ENCODE measurements around the gene MARK3.

The MARK3 gene

DNA sequence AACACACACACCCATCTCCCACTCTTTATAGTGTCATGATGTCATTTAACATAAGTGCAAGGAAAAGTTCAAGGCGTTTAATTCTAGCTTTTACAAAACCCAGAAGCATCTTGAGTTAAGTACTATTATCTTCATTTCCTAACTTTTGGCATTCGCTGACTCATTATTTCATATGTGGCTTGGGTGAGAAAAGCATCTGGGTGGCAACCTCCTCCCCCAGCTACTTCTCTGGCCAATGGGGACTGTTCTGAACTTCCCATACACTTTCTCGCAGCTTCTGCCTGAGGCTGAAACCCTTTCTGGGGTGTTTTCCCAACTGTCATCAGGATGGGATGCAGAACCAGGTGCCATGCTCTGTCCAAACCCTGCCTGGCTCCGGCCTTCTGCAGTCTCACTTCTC is 2.8 kb upstream of the MARK3 start:
- TF ChIP-seq ZFX (IDR thresholded peaks at IDR 0.05), result no peak
- TF ChIP-seq, protein P1, sequence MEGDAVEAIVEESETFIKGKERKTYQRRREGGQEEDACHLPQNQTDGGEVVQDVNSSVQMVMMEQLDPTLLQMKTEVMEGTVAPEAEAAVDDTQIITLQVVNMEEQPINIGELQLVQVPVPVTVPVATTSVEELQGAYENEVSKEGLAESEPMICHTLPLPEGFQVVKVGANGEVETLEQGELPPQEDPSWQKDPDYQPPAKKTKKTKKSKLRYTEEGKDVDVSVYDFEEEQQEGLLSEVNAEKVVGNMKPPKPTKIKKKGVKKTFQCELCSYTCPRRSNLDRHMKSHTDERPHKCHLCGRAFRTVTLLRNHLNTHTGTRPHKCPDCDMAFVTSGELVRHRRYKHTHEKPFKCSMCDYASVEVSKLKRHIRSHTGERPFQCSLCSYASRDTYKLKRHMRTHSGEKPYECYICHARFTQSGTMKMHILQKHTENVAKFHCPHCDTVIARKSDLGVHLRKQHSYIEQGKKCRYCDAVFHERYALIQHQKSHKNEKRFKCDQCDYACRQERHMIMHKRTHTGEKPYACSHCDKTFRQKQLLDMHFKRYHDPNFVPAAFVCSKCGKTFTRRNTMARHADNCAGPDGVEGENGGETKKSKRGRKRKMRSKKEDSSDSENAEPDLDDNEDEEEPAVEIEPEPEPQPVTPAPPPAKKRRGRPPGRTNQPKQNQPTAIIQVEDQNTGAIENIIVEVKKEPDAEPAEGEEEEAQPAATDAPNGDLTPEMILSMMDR (conservative IDR thresholded peaks at IDR 0.05), result no peak
- H3K27ac ChIP-seq, result no peak overlapping the region

DNA sequence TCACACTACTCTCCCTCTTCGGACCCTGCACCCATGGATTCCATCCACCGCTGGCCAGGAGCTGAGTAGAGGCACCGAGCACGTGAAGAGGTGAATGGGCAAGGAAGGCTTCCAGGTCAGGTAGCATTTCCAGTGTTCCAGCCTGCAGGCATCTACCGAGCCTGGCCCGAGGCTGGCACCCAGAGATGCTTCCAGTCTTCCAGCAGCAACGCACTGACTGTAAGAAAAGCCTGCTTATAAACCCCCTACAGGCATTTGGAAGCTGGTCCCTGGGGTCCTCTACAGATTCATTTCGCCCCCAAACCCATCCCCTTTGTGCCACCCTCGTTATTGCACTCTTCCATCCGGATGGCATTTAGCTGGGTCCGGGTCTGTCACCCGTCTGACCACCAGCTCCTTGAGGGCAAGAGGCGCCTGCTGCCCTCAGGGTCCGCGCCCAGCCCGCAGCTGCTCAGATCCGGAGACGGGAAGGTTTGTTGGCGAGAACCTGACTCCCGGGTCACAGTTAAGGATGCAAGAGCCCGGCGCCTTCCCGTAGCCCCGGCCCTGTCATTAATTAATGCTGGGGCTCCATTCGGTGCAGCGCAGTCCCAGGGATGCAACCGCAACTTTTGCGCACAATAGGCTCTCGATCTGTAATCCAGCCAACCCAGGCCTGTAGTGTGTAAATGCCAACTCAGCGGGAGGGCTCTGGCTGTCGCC is 614 bp upstream of the MARK3 start:
- peak overlapping the region; percentile 94 for H3K27ac ChIP-seq
- TF ChIP-seq, protein P1 (conservative IDR thresholded peaks at IDR 0.05), result no peak
- TF ChIP-seq ZFX (IDR thresholded peaks at IDR 0.05), result no peak

DNA sequence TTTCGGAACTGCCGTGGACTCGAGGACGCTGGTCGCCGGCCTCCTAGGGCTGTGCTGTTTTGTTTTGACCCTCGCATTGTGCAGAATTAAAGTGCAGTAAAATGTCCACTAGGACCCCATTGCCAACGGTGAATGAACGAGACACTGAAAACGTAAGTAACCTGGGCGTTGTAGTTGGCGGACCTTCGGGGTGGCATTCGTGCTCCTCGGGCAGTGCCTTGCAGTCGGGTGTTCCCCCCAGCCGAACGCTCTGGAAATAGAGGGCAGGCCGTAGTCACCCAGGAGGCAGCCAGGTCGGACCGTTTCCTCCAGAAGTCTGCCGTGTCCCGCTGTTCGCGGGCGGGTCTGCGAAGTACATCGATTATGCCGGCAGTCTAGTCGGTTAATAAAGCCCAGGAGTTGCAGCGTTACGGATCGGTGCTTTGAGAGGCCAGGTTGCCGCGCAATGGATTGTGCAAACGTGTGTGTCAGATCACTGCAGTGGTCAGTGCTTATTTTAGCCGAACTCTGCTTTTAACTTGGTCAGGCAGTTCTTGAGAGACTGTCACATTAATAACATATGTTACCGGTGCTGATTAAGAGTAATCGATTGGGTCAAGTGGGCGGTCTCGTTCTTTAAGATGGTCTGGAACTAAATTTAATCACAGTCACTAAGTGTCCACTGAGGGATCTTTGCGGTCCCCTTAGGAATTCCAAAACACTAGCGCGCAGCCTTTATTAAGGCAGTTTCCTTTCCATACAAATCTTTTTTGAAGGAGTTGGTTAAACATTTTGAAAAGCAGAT is 906 bp downstream of the MARK3 start:
- TF ChIP-seq, protein P1 (conservative IDR thresholded peaks at IDR 0.05), result no peak
- TF ChIP-seq ZFX (IDR thresholded peaks at IDR 0.05), result peak; percentile 52; the same call in 1 of the 2 replicates
- H3K27ac ChIP-seq, result peak overlapping the region; percentile 94

DNA sequence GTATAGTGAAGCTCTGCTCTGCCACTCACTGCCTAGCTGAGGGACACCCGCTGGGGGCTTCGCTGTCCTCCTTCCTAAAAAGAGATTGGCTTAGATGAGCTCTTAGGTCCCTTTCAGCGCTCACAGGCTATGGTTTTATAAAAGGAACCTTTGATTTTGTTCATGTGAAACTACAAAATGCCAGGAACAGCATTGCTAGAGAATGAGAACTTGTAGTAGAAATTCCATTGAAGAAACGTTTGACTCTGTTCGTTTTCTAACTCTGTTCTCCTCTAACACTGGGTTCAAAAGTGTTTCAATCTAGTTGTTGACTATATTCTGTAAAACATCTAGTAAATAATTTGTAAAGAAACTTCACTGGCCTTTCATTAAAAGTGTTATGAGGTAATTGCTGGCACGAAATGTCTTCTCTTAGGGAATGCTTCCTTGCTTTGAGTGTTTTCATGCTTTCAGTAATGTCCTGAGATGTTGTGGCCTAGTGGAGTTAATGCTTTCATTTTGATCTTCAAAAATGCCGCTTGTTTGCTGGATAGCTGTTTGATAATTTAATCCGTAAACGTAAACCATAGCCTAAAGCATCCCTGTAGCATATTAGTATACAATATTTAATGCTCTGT is 1.6 kb downstream of the MARK3 start:
- TF ChIP-seq ZFX (IDR thresholded peaks at IDR 0.05), result no peak
- TF ChIP-seq, protein P1 (conservative IDR thresholded peaks at IDR 0.05), result no peak
- peak overlapping the region; percentile 94; the same call in 1 of the 2 replicates for H3K27ac ChIP-seq

DNA sequence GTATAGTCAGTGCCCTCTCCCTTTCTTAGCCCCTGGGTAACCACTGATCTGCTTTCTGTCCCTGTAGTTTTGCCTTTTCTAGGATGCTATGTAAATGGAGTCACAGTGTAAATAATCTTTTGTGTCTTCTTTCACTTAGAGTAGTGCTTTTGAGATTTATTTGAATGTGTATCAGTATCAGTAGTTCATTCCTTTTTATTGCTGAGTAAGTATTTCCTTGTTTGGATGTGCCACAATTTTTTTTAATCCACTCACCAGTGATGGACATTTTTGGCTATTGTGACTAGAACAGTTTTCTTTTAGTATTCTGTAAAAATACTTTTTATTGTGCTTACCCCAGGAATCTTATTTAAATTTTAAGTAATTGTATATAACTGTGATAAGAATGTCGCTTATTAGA is 3.4 kb downstream of the MARK3 start:
- TF ChIP-seq ZFX (IDR thresholded peaks at IDR 0.05), result no peak
- TF ChIP-seq, protein P1 (conservative IDR thresholded peaks at IDR 0.05), result no peak
- no peak overlapping the region for H3K27ac ChIP-seq

DNA sequence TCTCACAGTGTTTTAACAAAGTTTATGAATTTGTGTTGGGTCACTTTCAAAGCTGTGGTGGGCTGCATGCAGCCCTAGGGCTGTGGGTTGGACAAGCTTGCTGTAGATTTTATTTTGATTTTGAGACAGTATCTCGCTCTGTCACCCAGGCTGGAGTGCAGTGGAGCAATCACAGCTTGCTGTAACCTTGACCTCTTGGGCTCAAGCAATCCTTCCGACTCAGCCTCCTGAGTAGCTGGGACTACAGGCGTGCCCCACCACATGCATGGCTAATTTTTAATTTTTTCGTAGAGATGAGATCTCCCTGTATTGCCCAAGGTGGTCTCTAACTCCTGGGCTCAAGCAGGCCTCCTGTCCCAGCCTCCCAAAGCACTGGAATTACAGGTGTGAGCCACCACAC is 5.4 kb downstream of the MARK3 start:
- TF ChIP-seq, protein P1 (conservative IDR thresholded peaks at IDR 0.05), result no peak
- TF ChIP-seq ZFX (IDR thresholded peaks at IDR 0.05), result no peak
- no peak overlapping the region for H3K27ac ChIP-seq

DNA sequence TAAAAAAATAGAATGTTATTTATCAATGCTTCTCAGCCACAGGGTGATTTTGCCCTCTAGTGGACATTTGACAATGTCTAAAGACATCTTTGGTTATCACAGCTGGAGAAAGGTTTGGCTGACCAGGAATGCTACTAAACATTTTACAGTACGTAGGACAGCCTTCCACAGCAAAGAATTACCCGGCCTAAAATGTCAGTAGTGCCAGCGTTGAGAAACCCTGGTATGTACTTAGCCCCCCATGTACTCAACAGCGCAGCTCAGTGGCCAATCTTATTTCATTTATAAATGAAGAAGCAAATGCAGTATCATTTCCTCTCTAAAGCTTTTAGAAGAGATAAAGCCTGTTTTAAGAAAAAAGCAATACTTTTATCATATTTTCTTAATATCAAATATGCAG is 5.8 kb downstream of the MARK3 start:
- TF ChIP-seq ZFX (IDR thresholded peaks at IDR 0.05), result no peak
- TF ChIP-seq, protein P1 (conservative IDR thresholded peaks at IDR 0.05), result peak; percentile 93
- no peak overlapping the region for H3K27ac ChIP-seq
